ENCODE measurements around the gene DNAH3.

DNA sequence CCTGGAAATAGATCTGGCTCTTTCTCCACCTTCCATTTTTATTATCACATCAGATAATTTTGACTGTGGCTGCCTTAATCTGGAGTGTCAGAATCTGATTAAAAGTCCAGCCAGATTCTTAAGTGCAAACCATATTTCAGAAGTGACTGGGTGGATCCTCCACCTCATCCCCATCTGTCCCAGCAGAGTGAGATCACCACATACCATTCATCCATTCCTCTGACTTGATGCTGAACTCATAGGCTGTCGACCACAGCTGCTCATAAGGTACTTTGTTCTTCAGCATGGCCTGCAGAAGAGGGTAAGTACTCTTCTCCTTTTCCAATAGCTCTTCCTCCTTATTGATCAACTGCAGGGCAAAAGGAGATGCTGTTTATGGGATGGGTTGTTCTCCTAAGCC is 53.5 kb downstream of the DNAH3 start:
- TF ChIP-seq ZNF83 (CRISPR knock-in tag; IDR thresholded peaks at IDR 0.05; ENCODE audit: borderline replicate concordance) (no peak), ZNF564 (CRISPR knock-in tag; IDR thresholded peaks at IDR 0.05) (no peak), ZNF605 (CRISPR knock-in tag; IDR thresholded peaks at IDR 0.05) (no peak), ARID5B (CRISPR knock-in tag; IDR thresholded peaks at IDR 0.05) (no peak), NCOR1 (IDR thresholded peaks at IDR 0.05; ENCODE audit: borderline replicate concordance, low read length) (no peak)

Data from HepG2 (cell line).